Esophagus muscularis mucosa (tissue), 4 donors: Measurements from ENCODE around the gene KDM5A.
"Not testable (repeated sequence)": the region's sequence is repeated elsewhere in the genome, so short reads cannot be mapped to it uniquely, and the experiment has no call there.

ENCODE experiments used
- CTCF ChIP-seq, 3 experiments: fragments of 200-600 bp in 2 of 3; fragments of 450-650 bp in 1 of 3; sonication (generic) in 2 of 3; IDR thresholded peaks; one replicate each; pipeline ENCODE4 v1.5.1; 2017 to 2019; ENCODE audit warnings: antibody characterized with exemption in 3 of 3, mild to moderate bottlenecking in 2 of 3, moderate library complexity in 1 of 3
- EP300 ChIP-seq: sonication (generic); formaldehyde crosslinking; IDR thresholded peaks from one replicate; pipeline ENCODE4 v1.6.1; 2017; ENCODE audit warnings: antibody characterized with exemption
- POLR2A ChIP-seq: fragments of 450-650 bp; IDR thresholded peaks from one replicate; pipeline ENCODE4 v1.6.1; 2017; ENCODE audit warnings: antibody characterized with exemption, moderate library complexity, mild to moderate bottlenecking, low read depth
- POLR2AphosphoS5 ChIP-seq, 2 donors: sonication (generic); formaldehyde crosslinking; IDR thresholded peaks; one replicate each; pipeline ENCODE4 v1.6.1; 2017; ENCODE audit warnings: antibody characterized with exemption in 2 of 2

GRCh38 chr12:298059-298458 lies 91.1 kb downstream of the KDM5A start:
- TF ChIP-seq EP300; CTCF (IDR thresholded peaks at IDR 0.05); POLR2A; POLR2AphosphoS5 (IDR thresholded peaks at IDR 0.05): not testable (repeated sequence)
